Neuronal stem cell (in vitro differentiated cells): ENCODE measurements around the gene B3GALT5.

Source experiments
- DNase-seq: peaks from one replicate; pipeline ENCODE4 v3.0.0-alpha.2; 2013; ENCODE audit warnings: low spot score
- H2AFZ ChIP-seq: one replicate; pipeline ENCODE4 v1.6.1; 2013; ENCODE audit warnings: mild to moderate bottlenecking, low read length, inconsistent platforms
- H2AK5ac ChIP-seq: 2 replicates; pipeline ENCODE4 v1.6.1; 2013; ENCODE audit warnings: low read depth, mild to moderate bottlenecking, inconsistent platforms, low read length, moderate library complexity, mixed read lengths
- H2BK120ac ChIP-seq: 2 replicates; pipeline ENCODE4 v1.6.1; 2013; ENCODE audit warnings: low read depth, mild to moderate bottlenecking, inconsistent platforms, low read length, moderate library complexity, mixed read lengths
- H2BK12ac ChIP-seq: one replicate; pipeline ENCODE4 v1.6.1; 2013; ENCODE audit warnings: low read length, inconsistent platforms
- H2BK15ac ChIP-seq: 2 replicates; pipeline ENCODE4 v1.6.1; 2013; ENCODE audit warnings: mild to moderate bottlenecking, low read length, inconsistent platforms, mixed read lengths
- H2BK5ac ChIP-seq: one replicate; pipeline ENCODE4 v1.6.1; 2013; ENCODE audit warnings: inconsistent platforms, mild to moderate bottlenecking, low read length, moderate library complexity
- H3K14ac ChIP-seq: one replicate; pipeline ENCODE4 v1.6.1; 2013; ENCODE audit warnings: low read length, inconsistent platforms
- H3K18ac ChIP-seq: 2 replicates; pipeline ENCODE4 v1.6.1; 2013; ENCODE audit warnings: low read length, inconsistent platforms
- H3K23ac ChIP-seq: 2 replicates; pipeline ENCODE4 v1.6.1; 2013; ENCODE audit warnings: low read depth, mild to moderate bottlenecking, mixed read lengths, low read length, inconsistent platforms; ENCODE audit not compliant: poor library complexity
- H3K27ac ChIP-seq: replicated peaks from 3 replicates; pipeline ENCODE4 v1.5.1; 2013; ENCODE audit warnings: low read length, inconsistent platforms
- H3K27me3 ChIP-seq, 3 experiments: 2 replicates each; pipeline ENCODE4 v1.6.1; 2013; ENCODE audit warnings: low read length in 3 of 3, mild to moderate bottlenecking in 2 of 3, inconsistent platforms in 1 of 3, low read depth in 1 of 3, mixed read lengths in 1 of 3, moderate library complexity in 1 of 3; ENCODE audit not compliant: control insufficient read depth in 3 of 3, insufficient read depth in 3 of 3
- H3K36me3 ChIP-seq, 2 donors: replicated peaks in 1 of 2; 2 replicates each; pipeline ENCODE4 v1.6.1; 2013; ENCODE audit warnings: low read length in 2 of 2; ENCODE audit not compliant: control insufficient read depth in 2 of 2, insufficient read depth in 2 of 2
- H3K4ac ChIP-seq: 2 replicates; pipeline ENCODE4 v1.6.1; 2013; ENCODE audit warnings: inconsistent platforms, mild to moderate bottlenecking, low read length, moderate library complexity
- H3K4me1 ChIP-seq, 2 donors: 1 replicate in 1 of 2; 2 replicates in 1 of 2; pipeline ENCODE4 v1.6.1; 2013; ENCODE audit warnings: low read length in 2 of 2, low read depth in 1 of 2; ENCODE audit not compliant: control insufficient read depth in 2 of 2, insufficient read depth in 1 of 2
- H3K4me2 ChIP-seq: one replicate; pipeline ENCODE4 v1.6.1; 2013; ENCODE audit warnings: mild to moderate bottlenecking, low read length, inconsistent platforms; ENCODE audit not compliant: insufficient read depth, poor library complexity, severe bottlenecking
- H3K4me3 ChIP-seq, 2 donors: 2 replicates each; pipeline ENCODE4 v1.5.1; 2013; ENCODE audit warnings: low read length in 2 of 2, mild to moderate bottlenecking in 2 of 2, inconsistent platforms in 1 of 2, moderate library complexity in 1 of 2
- H3K79me1 ChIP-seq: one replicate; pipeline ENCODE4 v1.6.1; 2013; ENCODE audit warnings: low read depth, mild to moderate bottlenecking, inconsistent platforms, low read length, moderate library complexity
- H3K9ac ChIP-seq: one replicate; pipeline ENCODE4 v1.6.1; 2013; ENCODE audit warnings: mild to moderate bottlenecking, low read depth, low read length, inconsistent platforms; ENCODE audit not compliant: poor library complexity
- H3K9me3 ChIP-seq, 2 donors: replicated peaks in 1 of 2; 2 replicates each; pipeline versions ENCODE3 to v1.6.1; 2013; ENCODE audit warnings: low read length in 2 of 2, mild to moderate bottlenecking in 2 of 2, inconsistent platforms in 1 of 2, low read depth in 1 of 2, mixed read lengths in 1 of 2, moderate library complexity in 1 of 2; ENCODE audit not compliant: control insufficient read depth in 2 of 2, insufficient read depth in 1 of 2
- H4K8ac ChIP-seq: one replicate; pipeline ENCODE4 v1.6.1; 2013; ENCODE audit warnings: low read depth, mild to moderate bottlenecking, inconsistent platforms, low read length, moderate library complexity
- H4K91ac ChIP-seq: one replicate; pipeline ENCODE4 v1.6.1; 2013; ENCODE audit warnings: low read length, low read depth, mild to moderate bottlenecking, inconsistent platforms; ENCODE audit not compliant: poor library complexity
- WGBS, 2 donors: extraction: QIAGEN DNeasy Blood & Tissue Kit; methylation state at CpG; one replicate each; pipeline ENCODE4 v1.1.7; 2013; ENCODE audit warnings: missing lambda C conversion rate in 2 of 2, mixed read lengths in 1 of 2; ENCODE audit not compliant: insufficient read length in 2 of 2, insufficient replicate concordance in 1 of 2; ENCODE audit errors: extremely low coverage in 2 of 2; 5-methylcytosine and 5-hydroxymethylcytosine counted together

Gene B3GALT5

DNA sequence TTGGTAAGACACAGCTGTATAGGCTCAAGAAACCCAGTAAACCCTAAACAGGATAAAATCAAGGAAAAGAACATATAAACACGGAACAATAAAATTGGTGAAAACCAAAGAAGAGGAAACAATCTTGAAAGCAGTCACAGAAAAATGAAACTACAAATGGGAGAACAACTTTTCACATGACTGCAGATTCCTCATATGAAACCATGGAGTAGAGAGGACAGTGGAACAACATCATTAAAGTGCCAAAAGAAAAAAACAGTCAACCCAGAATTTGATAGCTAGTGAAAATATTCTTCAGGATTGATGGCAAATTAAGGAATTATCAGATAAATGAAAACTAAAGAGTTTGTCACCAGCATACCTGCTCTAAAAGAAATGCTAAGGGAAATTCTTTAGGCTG is 23.9 kb upstream of the B3GALT5 start:
- Histone ChIP-seq H3K4me2 (no peak overlapping the region), H3K4me1 (no peaks in the 10 kb centered on the region), H3K9ac (no peak overlapping the region), H3K79me1 (no peaks in the 10 kb centered on the region), H2BK120ac (no peak overlapping the region), H2BK5ac (no peak overlapping the region), H2BK15ac (no peak overlapping the region), H3K27me3 (no peaks in the 10 kb centered on the region), H3K9me3 (peaks cover 0 to 11% of the 10 kb centered on the region in 2 donors), H3K27ac (no peak overlapping the region), H3K14ac (no peak overlapping the region), H4K91ac (no peak overlapping the region), H2AFZ (no peak overlapping the region), H2AK5ac (no peak overlapping the region), H3K23ac (no peak overlapping the region), H3K18ac (no peak overlapping the region), H3K4me3 (no peak overlapping the region), H3K4ac (no peak overlapping the region), H3K36me3 (no peaks in the 10 kb centered on the region), H2BK12ac (no peak overlapping the region), H4K8ac (no peak overlapping the region)
- no peak for DNase-seq
- WGBS, 2 donors = no CpG with 5 or more reads among the region's 1 CpG

- Histone ChIP-seq H3K4me3 (peak overlapping the region in 1 of 2 donors; percentile 58), H2BK15ac (no peak overlapping the region), H4K8ac (no peak overlapping the region), H3K14ac (no peak overlapping the region), H3K18ac (no peak overlapping the region), H2BK120ac (no peak overlapping the region), H2AK5ac (no peak overlapping the region), H4K91ac (no peak overlapping the region), H3K9ac (no peak overlapping the region), H3K9me3 (peaks cover 0 to 6% of the 10 kb centered on the region in 2 donors), H3K4me2 (no peak overlapping the region), H3K79me1 (no peaks in the 10 kb centered on the region), H3K27ac (no peak overlapping the region), H2BK5ac (no peak overlapping the region), H3K36me3 (no peaks in the 10 kb centered on the region), H2AFZ (no peak overlapping the region), H3K4ac (no peak overlapping the region), H3K23ac (no peak overlapping the region), H2BK12ac (no peak overlapping the region), H3K27me3 (no peaks in the 10 kb centered on the region), H3K4me1 (no peaks in the 10 kb centered on the region)
- no peak for DNase-seq
Observed at GRCh38 chr21:39593522-39593921, 19.2 kb upstream of the B3GALT5 start.

DNA sequence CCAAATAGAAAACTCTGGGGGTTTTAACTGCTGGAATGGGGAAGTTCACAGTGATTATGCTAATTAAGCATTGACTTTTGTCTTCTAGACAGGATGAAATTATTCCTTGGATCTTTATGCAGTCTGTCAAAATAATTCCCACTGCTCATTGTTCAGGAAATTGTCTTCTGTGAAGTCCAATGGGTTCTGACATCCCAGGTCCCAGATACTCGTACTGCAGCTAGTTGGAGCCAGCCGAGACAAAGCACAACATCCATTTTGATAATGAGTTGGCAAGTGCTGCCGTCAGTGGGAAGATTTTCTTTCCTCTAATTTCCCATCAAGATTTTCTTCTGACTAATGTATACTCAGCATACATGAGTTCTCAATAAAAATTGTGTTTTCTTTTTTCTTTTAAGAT is 17.3 kb upstream of the B3GALT5 start:
- WGBS, 2 donors = no CpG with 5 or more reads among the region's 3 CpGs
- H3K4me2 ChIP-seq = no peak overlapping the region
- no peak overlapping the region for H3K4me3 ChIP-seq

GRCh38 chr21:39597595-39597994 is 15.1 kb upstream of the B3GALT5 start:
- no peaks in the 10 kb centered on the region for H3K36me3 ChIP-seq
- no peak overlapping the region for H2AK5ac ChIP-seq
- H3K14ac ChIP-seq = no peak overlapping the region
- no peak overlapping the region for H3K23ac ChIP-seq
- no peak overlapping the region for H3K27ac ChIP-seq
- no peak overlapping the region for H3K18ac ChIP-seq
- H3K79me1 ChIP-seq = no peaks in the 10 kb centered on the region
- no CpG with 5 or more reads among the region's 7 CpGs for WGBS, 2 donors
- H4K91ac ChIP-seq = no peak overlapping the region
- no peak overlapping the region for H2BK15ac ChIP-seq
- no peaks in the 10 kb centered on the region for H3K9me3 ChIP-seq
- no peaks in the 10 kb centered on the region for H3K27me3 ChIP-seq
- no peak overlapping the region for H2BK5ac ChIP-seq
- no peak overlapping the region for H2BK120ac ChIP-seq
- H3K4me2 ChIP-seq = no peak overlapping the region
- H4K8ac ChIP-seq = no peak overlapping the region
- DNase-seq = no peak
- peaks cover 0 to 5% of the 10 kb centered on the region in 2 donors for H3K4me1 ChIP-seq
- H3K4me3 ChIP-seq = no peak overlapping the region
- no peak overlapping the region for H2BK12ac ChIP-seq
- no peak overlapping the region for H3K9ac ChIP-seq
- H2AFZ ChIP-seq = no peak overlapping the region
- H3K4ac ChIP-seq = no peak overlapping the region

More for the DNA sequence above, 17.3 kb upstream of the B3GALT5 start:
- no peak overlapping the region for H4K91ac ChIP-seq
- no peak overlapping the region for H2AFZ ChIP-seq
- H2AK5ac ChIP-seq = no peak overlapping the region
- no peaks in the 10 kb centered on the region for H3K9me3 ChIP-seq
- H2BK15ac ChIP-seq = no peak overlapping the region
- H3K4ac ChIP-seq = no peak overlapping the region
- no peak overlapping the region for H2BK120ac ChIP-seq
- H3K18ac ChIP-seq = no peak overlapping the region
- no peak for DNase-seq
- no peak overlapping the region for H3K14ac ChIP-seq
- H3K79me1 ChIP-seq = no peaks in the 10 kb centered on the region
- H2BK12ac ChIP-seq = no peak overlapping the region
- no peaks in the 10 kb centered on the region for H3K4me1 ChIP-seq
- H3K9ac ChIP-seq = no peak overlapping the region
- no peak overlapping the region for H2BK5ac ChIP-seq
- no peak overlapping the region for H4K8ac ChIP-seq
- no peaks in the 10 kb centered on the region for H3K36me3 ChIP-seq
- H3K27me3 ChIP-seq = no peaks in the 10 kb centered on the region
- H3K23ac ChIP-seq = no peak overlapping the region
- no peak overlapping the region for H3K27ac ChIP-seq
